HepG2 (cell line): Measurements from ENCODE around the gene MAP3K21. TPM values are rescaled to one million over a fixed set of nuclear protein-coding genes. Genes with fewer than 3 reads are reported as not detected.

ENCODE experiments used
- ATAC-seq: fragments of 200-7000 bp; cut with Tn5 transposase; 3 replicates; pipeline ENCODE4 v1.9.1; 2020; ENCODE audit warnings: mild to moderate bottlenecking, moderate library complexity
- BruUV-seq: library from RNA; stranded (reverse); fragments of 400-500 nt; replicated peaks from 2 replicates; lab custom pipeline; 2021; lab: Mats Ljungman, UMichigan
- CTCF ChIA-PET: fragments of 300-600 bp; formaldehyde crosslinking; extraction: SDS; loops from one replicate; lab custom pipeline; 2021; ENCODE audit warnings: low total read pairs, inconsistent platforms, low intra/inter-chr PET ratio; lab: Yijun Ruan, JAX
- POLR2A ChIA-PET: fragments of 350-600 bp; sonication (Branson Sonifier 250); formaldehyde crosslinking; loops from one replicate; lab custom pipeline; 2020; ENCODE audit warnings: antibody characterized with exemption, inconsistent platforms; lab: Yijun Ruan, JAX
- DNase-seq: peaks from one replicate; pipeline ENCODE4 v3.0.0-alpha.2; 2015; ENCODE audit warnings: low spot score
- FAIRE-seq: peaks from 3 replicates; lab custom pipeline; 2011; peaks lifted over from hg19 to GRCh38; lab: Jason Lieb, UNC
- H2AFZ ChIP-seq: one replicate; pipeline ENCODE4 v1.6.1; 2011; ENCODE audit warnings: low read length, inconsistent platforms
- H3K27ac ChIP-seq: fragments of 300-600 bp; 3 replicates; pipeline ENCODE4 v1.8.0; 2011; ENCODE audit warnings: mixed run types, mild to moderate bottlenecking, mixed read lengths, low read length, inconsistent platforms; ENCODE audit not compliant: insufficient read depth; ENCODE audit errors: extremely low read length
- H3K27me3 ChIP-seq, 2 experiments: fragments of 200-600 bp in 1 of 2; 2 replicates in 1 of 2; 3 replicates in 1 of 2; pipeline versions ENCODE4 v1.6.0 to v1.8.0; 2011; ENCODE audit warnings: low read length in 2 of 2, mild to moderate bottlenecking in 2 of 2, moderate library complexity in 2 of 2, inconsistent platforms in 1 of 2; ENCODE audit not compliant: insufficient read depth in 2 of 2, control insufficient read depth in 1 of 2
- H3K36me3 ChIP-seq, 2 experiments: fragments of 200-600 bp in 1 of 2; replicated peaks in 1 of 2; 2 replicates in 1 of 2; 3 replicates in 1 of 2; pipeline versions ENCODE4 v1.5.1 to v1.8.0; 2011; ENCODE audit warnings: low read length in 2 of 2, inconsistent platforms in 1 of 2; ENCODE audit not compliant: insufficient read depth in 2 of 2, control insufficient read depth in 1 of 2
- H3K4me1 ChIP-seq: 2 replicates; pipeline ENCODE4 v1.5.1; 2012; ENCODE audit warnings: low read length, inconsistent platforms; ENCODE audit not compliant: insufficient read depth
- H3K4me2 ChIP-seq: 2 replicates; pipeline ENCODE4 v1.6.0; 2011; ENCODE audit warnings: low read depth, low read length, inconsistent platforms
- H3K4me3 ChIP-seq, 3 experiments: fragments of 200-600 bp in 1 of 3; sonication (generic), shearing (Covaris generic) in 1 of 3; replicated peaks in 1 of 3; 2 replicates each; pipeline ENCODE4 v1.5.1; 2011 to 2016; ENCODE audit warnings: low read length in 3 of 3, inconsistent platforms in 2 of 3, low read depth in 2 of 3, mild to moderate bottlenecking in 2 of 3, control low read depth in 1 of 3, mixed read lengths in 1 of 3; ENCODE audit not compliant: insufficient read depth in 1 of 3
- H3K79me2 ChIP-seq: one replicate; pipeline ENCODE4 v1.6.1; 2011; ENCODE audit warnings: low read length, inconsistent platforms; ENCODE audit not compliant: insufficient read depth
- H3K9ac ChIP-seq: 2 replicates; pipeline ENCODE4 v1.6.0; 2011; ENCODE audit warnings: mild to moderate bottlenecking, low read depth, low read length, inconsistent platforms; ENCODE audit not compliant: insufficient read depth
- H3K9me3 ChIP-seq: 2 replicates; pipeline ENCODE4 v1.5.1; 2012; ENCODE audit warnings: mild to moderate bottlenecking, low read length
- H4K20me1 ChIP-seq: 2 replicates; pipeline ENCODE4 v1.6.0; 2011; ENCODE audit warnings: inconsistent platforms, mild to moderate bottlenecking, low read length, moderate library complexity; ENCODE audit not compliant: insufficient read depth
- CHD2 ChIP-seq: IDR thresholded peaks from 2 replicates; pipeline ENCODE4 v1.6.1; 2011; ENCODE audit warnings: low read depth, low read length, improper control_type of control experiment
- CTCF ChIP-seq: sonication (generic); formaldehyde crosslinking; IDR thresholded peaks from 2 replicates; pipeline ENCODE4 v1.5.0; 2020; ENCODE audit warnings: mild to moderate bottlenecking, missing genetic modification reagents, moderate library complexity
- DNMT1 ChIP-seq: sonication (generic); formaldehyde crosslinking; IDR thresholded peaks from 2 replicates; pipeline ENCODE4 v1.5.1; 2020; ENCODE audit warnings: mild to moderate bottlenecking, missing genetic modification reagents
- FOXA3 ChIP-seq: IDR thresholded peaks from 2 replicates; pipeline ENCODE4 v1.6.1; 2016; ENCODE audit warnings: missing genetic modification reagents, missing compliant biosample characterization
- KMT2B ChIP-seq: IDR thresholded peaks from 2 replicates; pipeline ENCODE4 v1.6.1; 2016; ENCODE audit warnings: missing genetic modification reagents, missing compliant biosample characterization
- POLR2AphosphoS5 ChIP-seq: IDR thresholded peaks from 2 replicates; pipeline ENCODE4 v1.6.1; 2012; ENCODE audit warnings: low read depth, low read length
- ZC3H4 ChIP-seq: sonication (generic); formaldehyde crosslinking; IDR thresholded peaks from 2 replicates; pipeline ENCODE4 v1.4.0; 2020; ENCODE audit warnings: missing genetic modification reagents, borderline replicate concordance
- ZNF124 ChIP-seq: sonication (generic); formaldehyde crosslinking; IDR thresholded peaks from 2 replicates; pipeline ENCODE4 v1.4.0; 2020; ENCODE audit warnings: missing genetic modification reagents
- ZNF230 ChIP-seq: sonication (generic); formaldehyde crosslinking; IDR thresholded peaks from 2 replicates; pipeline ENCODE4 v1.4.0; 2020; ENCODE audit warnings: mild to moderate bottlenecking, missing genetic modification reagents
- ZNF512 ChIP-seq: sonication (generic); formaldehyde crosslinking; IDR thresholded peaks from 2 replicates; pipeline ENCODE4 v1.4.0; 2020; ENCODE audit warnings: mild to moderate bottlenecking, missing genetic modification reagents
- ZNF530 ChIP-seq: sonication (generic); formaldehyde crosslinking; IDR thresholded peaks from 2 replicates; pipeline ENCODE4 v1.5.0; 2020; ENCODE audit warnings: low read depth, mild to moderate bottlenecking, missing genetic modification reagents
- ZNF776 ChIP-seq: sonication (generic); formaldehyde crosslinking; IDR thresholded peaks from 2 replicates; pipeline ENCODE4 v1.4.0; 2020; ENCODE audit warnings: mild to moderate bottlenecking, missing genetic modification reagents
- ZSCAN21 ChIP-seq: sonication (generic); formaldehyde crosslinking; IDR thresholded peaks from 2 replicates; pipeline ENCODE4 v1.8.0; 2022; ENCODE audit warnings: mild to moderate bottlenecking, missing genetic modification reagents, moderate library complexity, borderline replicate concordance
- WGBS: methylation state at CpG from one replicate; pipeline ENCODE4 v1.1.6; 2017; ENCODE audit warnings: low lambda C conversion rate; 5-methylcytosine and 5-hydroxymethylcytosine counted together
- in situ Hi-C: cut with HindIII; loops from 2 replicates; pipeline ENCODE4 v1.10.0; 2017; ENCODE audit warnings: low pct_unique_long_range_greater_than_20kb; ENCODE audit not compliant: extremely low pct_ligation_motif_present
- intact Hi-C: fragments of 100-400 bp; cut with micrococcal nuclease; formaldehyde crosslinking; loops from one replicate; pipeline ENCODE4 v1.10.0; 2022; ENCODE audit not compliant: unreplicated experiment
- polyA plus RNA-seq, 8 experiments: library from polyadenylated mRNA; depleted of rRNA in 3 of 8; stranded (reverse) in 7 of 8; unstranded in 1 of 8; fragments of >200 nt; fragmentation: Illumina TruSeq in 4 of 8; extraction: Trizol in 4 of 8; gene quantifications; 2 replicates each; pipeline versions ENCODE4 v1.2.1 to v1.2.3, GENCODE V29; 2011 to 2016; ENCODE audit warnings: low read depth in 4 of 8, missing spikeins in 1 of 8, mixed read lengths in 1 of 8; ENCODE audit not compliant: insufficient read depth in 1 of 8
- total RNA-seq, 5 experiments: library from RNA; depleted of rRNA; stranded (reverse); fragments of >200 nt; fragmentation: Illumina TruSeq; extraction: Trizol; gene quantifications; 2 replicates each; pipeline ENCODE4 v1.2.3, GENCODE V29; 2016; ENCODE audit warnings: low read depth in 1 of 5

Gene MAP3K21
- total and polyA plus RNA-seq, 2 of the 13 experiments (the other 11 are each of a cell fraction or from before 2014, with no cell fraction given): not detected

GRCh38 chr1:233343262-233343661, 15.7 kb downstream of the MAP3K21 start:
- POLR2A ChIA-PET: no interaction called here
- CTCF ChIA-PET: no interaction called here
- DNase-seq (no peak), ATAC-seq (no peak), FAIRE-seq (no peak)
- Histone ChIP-seq H2AFZ (no peak overlapping the region), H3K27me3 (no peaks in the 10 kb centered on the region), H3K4me1 (no peaks in the 10 kb centered on the region), H3K36me3 (no peaks in the 10 kb centered on the region), H3K9ac (no peak overlapping the region), H4K20me1 (no peaks in the 10 kb centered on the region), H3K27ac (no peak overlapping the region), H3K4me2 (no peak overlapping the region), H3K9me3 (no peaks in the 10 kb centered on the region), H3K4me3 (no peak overlapping the region), H3K79me2 (no peaks in the 10 kb centered on the region)
- intact Hi-C loops: no loop called here
- no peak for TF ChIP-seq FOXA3 (CRISPR knock-in tag)
- TF ChIP-seq ZNF124 (CRISPR knock-in tag): no peak
- TF ChIP-seq CTCF (CRISPR knock-in tag): no peak
- TF ChIP-seq ZC3H4: no peak
- TF ChIP-seq ZNF530 (CRISPR knock-in tag): no peak
- TF ChIP-seq ZNF512 (CRISPR knock-in tag): no peak
- TF ChIP-seq ZSCAN21 (CRISPR knock-in tag): no peak
- TF ChIP-seq ZNF776: no peak
- TF ChIP-seq DNMT1 (CRISPR knock-in tag): no peak
- no peak for TF ChIP-seq POLR2AphosphoS5
- TF ChIP-seq KMT2B (CRISPR knock-in tag): no peak
- TF ChIP-seq CHD2: no peak
- TF ChIP-seq ZNF230 (CRISPR knock-in tag): no peak
- WGBS: 0% methylated on average over 1 of the region's 1 CpG
- in situ Hi-C loops: no loop called here
- BruUV-seq: no TSS peak
